GM04504 (cell line): ENCODE results near the gene PDIA2.
"Not testable (repeated sequence)": the region's sequence is repeated elsewhere in the genome, so short reads cannot be mapped to it uniquely, and the experiment has no call there.

Experiments used
- DNase-seq: peaks from one replicate; pipeline ENCODE4 v3.0.0-alpha.2; 2012; ENCODE audit warnings: low read depth

The PDIA2 gene

GRCh38 chr16:263944-264343 is 19.0 kb upstream of the PDIA2 start:
- DNase-seq, result no peak

GRCh38 chr16:264440-264951 is 18.5 kb upstream of the PDIA2 start:
- DNase-seq, result no peak

- no peak for DNase-seq
Observed at GRCh38 chr16:265002-265529, 17.9 kb upstream of the PDIA2 start.

GRCh38 chr16:265711-266110 is 17.3 kb upstream of the PDIA2 start:
- no peak for DNase-seq

- no peak for DNase-seq
Observed at GRCh38 chr16:266258-267164, 16.5 kb upstream of the PDIA2 start.

GRCh38 chr16:267562-267961 is 15.4 kb upstream of the PDIA2 start:
- DNase-seq, result not testable (repeated sequence)

GRCh38 chr16:268141-269053 is 14.6 kb upstream of the PDIA2 start:
- no peak for DNase-seq

- no peak for DNase-seq
Observed at GRCh38 chr16:269061-269796, 13.7 kb upstream of the PDIA2 start.

GRCh38 chr16:270381-271255 is 12.3 kb upstream of the PDIA2 start:
- no peak for DNase-seq

- no peak for DNase-seq
Observed at GRCh38 chr16:272633-273546, 10.1 kb upstream of the PDIA2 start.

GRCh38 chr16:273547-274421 is 9.2 kb upstream of the PDIA2 start:
- no peak for DNase-seq

GRCh38 chr16:275041-275641 is 7.8 kb upstream of the PDIA2 start:
- DNase-seq, result no peak

- DNase-seq, result no peak
Observed at GRCh38 chr16:275786-276232, 7.2 kb upstream of the PDIA2 start, which contains the start of gene RGS11. Gene RGS11, minus strand, starts transcription at chr16:275944. Its CDS starts 33 bp downstream, at chr16:275911.

GRCh38 chr16:276426-277077 is 6.4 kb upstream of the PDIA2 start:
- no peak for DNase-seq

- no peak for DNase-seq
Observed at GRCh38 chr16:278863-279366, 4.0 kb upstream of the PDIA2 start.

- DNase-seq, result no peak
Observed at GRCh38 chr16:279531-279930, 3.4 kb upstream of the PDIA2 start.

GRCh38 chr16:280005-280460 is 2.9 kb upstream of the PDIA2 start:
- DNase-seq, result no peak
